Neural cell (in vitro differentiated cells): ENCODE results near the gene SMIM44.

ENCODE experiments used
- CTCF ChIP-seq: fragments of 450-650 bp; IDR thresholded peaks from 2 replicates; pipeline ENCODE4 v1.5.1; 2014; ENCODE audit warnings: antibody characterized with exemption, mild to moderate bottlenecking, moderate library complexity; ENCODE audit not compliant: poor library complexity, severe bottlenecking
- EP300 ChIP-seq: fragments of 450-650 bp; conservative IDR thresholded peaks from 2 replicates; pipeline ENCODE4 v1.6.1; 2014; ENCODE audit warnings: antibody characterized with exemption, mild to moderate bottlenecking, moderate library complexity; ENCODE audit not compliant: poor library complexity, severe bottlenecking
- EZH2 ChIP-seq: fragments of 200-600, 300-800 bp; shearing (Covaris generic), sonication (generic); IDR thresholded peaks from 2 replicates; pipeline ENCODE4 v1.6.1; 2014; ENCODE audit warnings: antibody characterized with exemption, low read length, borderline replicate concordance, mild to moderate bottlenecking; ENCODE audit not compliant: insufficient read depth, poor library complexity, severe bottlenecking
- POLR2AphosphoS5 ChIP-seq: IDR thresholded peaks from 2 replicates; pipeline ENCODE4 v1.6.1; 2012
- REST ChIP-seq: IDR thresholded peaks from 2 replicates; pipeline ENCODE4 v1.6.1; 2012; ENCODE audit warnings: borderline replicate concordance
- SMC3 ChIP-seq: fragments of 450-650 bp; conservative IDR thresholded peaks from 2 replicates; pipeline ENCODE4 v1.6.1; 2014; ENCODE audit warnings: antibody characterized with exemption, mild to moderate bottlenecking, moderate library complexity; ENCODE audit not compliant: poor library complexity
- TAF1 ChIP-seq: IDR thresholded peaks from 2 replicates; pipeline ENCODE4 v1.6.1; 2012; ENCODE audit warnings: low read depth

GRCh38 chr19:3453840-3454239 is 29.4 kb downstream of the SMIM44 start:
- TF ChIP-seq POLR2AphosphoS5: no peak
- TF ChIP-seq CTCF: no peak
- TF ChIP-seq TAF1: no peak
- TF ChIP-seq REST: no peak
- TF ChIP-seq EP300: no peak
- no peak for TF ChIP-seq EZH2
- no peak for TF ChIP-seq SMC3
